HG03558 (cell line): ENCODE results near the gene NXN.

Experiments used
- ATAC-seq: cut with Tn5 transposase; IDR thresholded peaks from one replicate; pipeline ENCODE4 v1.9.1; 2021; ENCODE audit warnings: moderate number of reproducible peaks; ENCODE audit not compliant: unreplicated experiment; ENCODE audit errors: extremely low read depth

The NXN gene

GRCh38 chr17:979539-980405 lies at the start of gene NXN:
Gene NXN (minus strand): TSS chr17:979776.
- ATAC-seq = no peak

GRCh38 chr17:1027044-1027443 lies 47.5 kb upstream of the NXN start:
- no peak for ATAC-seq

- no peak for ATAC-seq
Observed at GRCh38 chr17:1026599-1026975, 47.0 kb upstream of the NXN start.

GRCh38 chr17:1025733-1026598 lies 46.4 kb upstream of the NXN start:
- no peak for ATAC-seq

- no peak for ATAC-seq
Observed at GRCh38 chr17:1024076-1024475, 44.5 kb upstream of the NXN start.

- no peak for ATAC-seq
Observed at GRCh38 chr17:1022278-1023024, 42.9 kb upstream of the NXN start.

GRCh38 chr17:1021147-1021546 lies 41.6 kb upstream of the NXN start:
- no peak for ATAC-seq

GRCh38 chr17:1019451-1019850 lies 39.9 kb upstream of the NXN start:
- no peak for ATAC-seq

GRCh38 chr17:1018547-1018946 lies 39.0 kb upstream of the NXN start:
- ATAC-seq = no peak

- ATAC-seq = no peak
Observed at GRCh38 chr17:1013729-1014090, 34.1 kb upstream of the NXN start.

- no peak for ATAC-seq
Observed at GRCh38 chr17:1012823-1013728, 33.5 kb upstream of the NXN start.

GRCh38 chr17:1011760-1012735 lies 32.5 kb upstream of the NXN start:
- no peak for ATAC-seq

- ATAC-seq = no peak
Observed at GRCh38 chr17:1011138-1011537, 31.6 kb upstream of the NXN start.

- no peak for ATAC-seq
Observed at GRCh38 chr17:1010586-1010985, 31.0 kb upstream of the NXN start.

- no peak for ATAC-seq
Observed at GRCh38 chr17:1010086-1010450, 30.5 kb upstream of the NXN start.

GRCh38 chr17:1009229-1010085 lies 29.9 kb upstream of the NXN start:
- no peak for ATAC-seq

GRCh38 chr17:1008008-1008761 lies 28.6 kb upstream of the NXN start:
- ATAC-seq = no peak
